Measurements from ENCODE around the gene TXNL4A. TPM values are rescaled to one million over a fixed set of nuclear protein-coding genes. Genes with fewer than 3 reads are reported as not detected.
"Not testable (repeated sequence)": the region's sequence is repeated elsewhere in the genome, so short reads cannot be mapped to it uniquely, and the experiment has no call there.

The TXNL4A gene
- total RNA-seq, 3 donors from 2014 or later: 211 to 261 (median 247) TPM

GRCh38 chr18:80010551-80010906 is 22.2 kb upstream of the TXNL4A start:
- Mint-ChIP-seq H3K9me3 (peaks cover 20% of the 10 kb centered on the region), H3K36me3 (ENCODE audit: insufficient read depth) (peaks cover 4% of the 10 kb centered on the region), H3K4me3 (no peak overlapping the region), H3K27me3 (ENCODE audit: low read depth) (no peaks in the 10 kb centered on the region), H3K4me1 (ENCODE audit: low read depth) (no peaks in the 10 kb centered on the region)
- DNase-seq (no peak), ATAC-seq (no peak)

- peaks cover 4% of the 10 kb centered on the region for H3K36me3 Mint-ChIP-seq (ENCODE audit: insufficient read depth)
- no peaks in the 10 kb centered on the region for H3K27me3 Mint-ChIP-seq (ENCODE audit: low read depth)
- no peak overlapping the region for H3K4me3 Mint-ChIP-seq
- no peak for ATAC-seq
- H3K4me1 Mint-ChIP-seq (ENCODE audit: low read depth): no peaks in the 10 kb centered on the region
- no peak for DNase-seq
- H3K9me3 Mint-ChIP-seq: peaks cover 20% of the 10 kb centered on the region
Observed at GRCh38 chr18:80009661-80010550, 21.5 kb upstream of the TXNL4A start.

- no peak overlapping the region for H3K4me3 Mint-ChIP-seq
- no peak for DNase-seq
- peaks cover 12% of the 10 kb centered on the region for H3K9me3 Mint-ChIP-seq
- H3K4me1 Mint-ChIP-seq (ENCODE audit: low read depth): no peaks in the 10 kb centered on the region
- no peaks in the 10 kb centered on the region for H3K27me3 Mint-ChIP-seq (ENCODE audit: low read depth)
- no peak for ATAC-seq
- peaks cover 5% of the 10 kb centered on the region for H3K36me3 Mint-ChIP-seq (ENCODE audit: insufficient read depth)
Observed at GRCh38 chr18:80006724-80007123, 18.4 kb upstream of the TXNL4A start.

GRCh38 chr18:80004600-80005342 is 16.4 kb upstream of the TXNL4A start:
- Mint-ChIP-seq H3K27me3 (ENCODE audit: low read depth) (no peaks in the 10 kb centered on the region), H3K4me1 (ENCODE audit: low read depth) (no peaks in the 10 kb centered on the region), H3K4me3 (no peak overlapping the region), H3K36me3 (ENCODE audit: insufficient read depth) (peaks cover 6% of the 10 kb centered on the region), H3K9me3 (peaks cover 15% of the 10 kb centered on the region)
- ATAC-seq (no peak), DNase-seq (no peak)

GRCh38 chr18:80002468-80002867 is 14.1 kb upstream of the TXNL4A start:
- Mint-ChIP-seq H3K4me1 (ENCODE audit: low read depth) (no peaks in the 10 kb centered on the region), H3K9me3 (peaks cover 13% of the 10 kb centered on the region), H3K4me3 (no peak overlapping the region), H3K36me3 (ENCODE audit: insufficient read depth) (peaks cover 8% of the 10 kb centered on the region), H3K27me3 (ENCODE audit: low read depth) (no peaks in the 10 kb centered on the region)
- ATAC-seq (no peak), DNase-seq (no peak)

- DNase-seq (no peak), ATAC-seq (no peak)
- Mint-ChIP-seq H3K4me1 (ENCODE audit: low read depth) (no peaks in the 10 kb centered on the region), H3K36me3 (ENCODE audit: insufficient read depth) (peaks cover 8% of the 10 kb centered on the region), H3K4me3 (no peak overlapping the region), H3K27me3 (ENCODE audit: low read depth) (no peaks in the 10 kb centered on the region), H3K9me3 (peaks cover 13% of the 10 kb centered on the region)
Observed at GRCh38 chr18:80000877-80001276, 12.5 kb upstream of the TXNL4A start.

GRCh38 chr18:79999701-80000100 is 11.3 kb upstream of the TXNL4A start:
- not testable (repeated sequence) for H3K36me3 Mint-ChIP-seq (ENCODE audit: insufficient read depth); H3K27me3 Mint-ChIP-seq (ENCODE audit: low read depth); DNase-seq; H3K4me3 Mint-ChIP-seq; H3K4me1 Mint-ChIP-seq (ENCODE audit: low read depth)
- ATAC-seq: peak in 1 of 2 donors; percentile 50
- H3K9me3 Mint-ChIP-seq: peaks cover 13% of the 10 kb centered on the region

- Mint-ChIP-seq H3K4me1 (ENCODE audit: low read depth) (peaks cover 10% of the 10 kb centered on the region), H3K36me3 (ENCODE audit: insufficient read depth) (peaks cover 1% of the 10 kb centered on the region), H3K27me3 (ENCODE audit: low read depth) (no peaks in the 10 kb centered on the region), H3K4me3 (no peak overlapping the region), H3K9me3 (no peaks in the 10 kb centered on the region)
- DNase-seq (no peak), ATAC-seq (no peak)
Observed at GRCh38 chr18:79991494-79991893, 3.1 kb upstream of the TXNL4A start.

GRCh38 chr18:79989195-79989497 is 783 bp upstream of the TXNL4A start:
- H3K4me1 Mint-ChIP-seq (ENCODE audit: low read depth): peaks cover 28% of the 10 kb centered on the region
- H3K9me3 Mint-ChIP-seq: no peaks in the 10 kb centered on the region
- H3K4me3 Mint-ChIP-seq: peak overlapping the region; percentile 96
- H3K36me3 Mint-ChIP-seq (ENCODE audit: insufficient read depth): peaks cover 15% of the 10 kb centered on the region
- no peak for ATAC-seq
- DNase-seq: no peak
- H3K27me3 Mint-ChIP-seq (ENCODE audit: low read depth): no peaks in the 10 kb centered on the region

GRCh38 chr18:79988071-79988450 is 302 bp downstream of the TXNL4A start:
- DNase-seq (peak; percentile 42), ATAC-seq (peak; percentile 74 to 76)
- Mint-ChIP-seq H3K4me1 (ENCODE audit: low read depth) (peaks cover 39% of the 10 kb centered on the region), H3K9me3 (no peaks in the 10 kb centered on the region), H3K4me3 (peak overlapping the region; percentile 96), H3K27me3 (ENCODE audit: low read depth) (no peaks in the 10 kb centered on the region), H3K36me3 (ENCODE audit: insufficient read depth) (peaks cover 19% of the 10 kb centered on the region)

GRCh38 chr18:79987566-79987965 is 797 bp downstream of the TXNL4A start:
- Mint-ChIP-seq H3K4me3 (peak overlapping the region; percentile 96), H3K36me3 (ENCODE audit: insufficient read depth) (peaks cover 19% of the 10 kb centered on the region), H3K4me1 (ENCODE audit: low read depth) (peaks cover 44% of the 10 kb centered on the region), H3K9me3 (no peaks in the 10 kb centered on the region), H3K27me3 (ENCODE audit: low read depth) (no peaks in the 10 kb centered on the region)
- ATAC-seq: no peak
- no peak for DNase-seq

GRCh38 chr18:79986726-79987125 is 1.6 kb downstream of the TXNL4A start:
- DNase-seq (no peak), ATAC-seq (no peak)
- Mint-ChIP-seq H3K4me1 (ENCODE audit: low read depth) (peaks cover 52% of the 10 kb centered on the region), H3K27me3 (ENCODE audit: low read depth) (no peaks in the 10 kb centered on the region), H3K4me3 (peak overlapping the region; percentile 96), H3K9me3 (no peaks in the 10 kb centered on the region), H3K36me3 (ENCODE audit: insufficient read depth) (peaks cover 22% of the 10 kb centered on the region)

GRCh38 chr18:79985172-79985571 is 3.2 kb downstream of the TXNL4A start:
- no peak overlapping the region for H3K4me3 Mint-ChIP-seq
- H3K36me3 Mint-ChIP-seq (ENCODE audit: insufficient read depth): peaks cover 23% of the 10 kb centered on the region
- no peaks in the 10 kb centered on the region for H3K27me3 Mint-ChIP-seq (ENCODE audit: low read depth)
- no peaks in the 10 kb centered on the region for H3K9me3 Mint-ChIP-seq
- peaks cover 64% of the 10 kb centered on the region for H3K4me1 Mint-ChIP-seq (ENCODE audit: low read depth)
- ATAC-seq: no peak
- no peak for DNase-seq

- Mint-ChIP-seq H3K36me3 (ENCODE audit: insufficient read depth) (peaks cover 29% of the 10 kb centered on the region), H3K9me3 (no peaks in the 10 kb centered on the region), H3K4me3 (peak overlapping the region; percentile 7), H3K27me3 (ENCODE audit: low read depth) (no peaks in the 10 kb centered on the region), H3K4me1 (ENCODE audit: low read depth) (peaks cover 73% of the 10 kb centered on the region)
- DNase-seq (no peak), ATAC-seq (no peak)
Observed at GRCh38 chr18:79983793-79984192, 4.6 kb downstream of the TXNL4A start.

- Mint-ChIP-seq H3K9me3 (no peaks in the 10 kb centered on the region), H3K4me3 (no peak overlapping the region), H3K36me3 (ENCODE audit: insufficient read depth) (peaks cover 29% of the 10 kb centered on the region), H3K4me1 (ENCODE audit: low read depth) (peaks cover 73% of the 10 kb centered on the region), H3K27me3 (ENCODE audit: low read depth) (no peaks in the 10 kb centered on the region)
- no peak for ATAC-seq
- no peak for DNase-seq
Observed at GRCh38 chr18:79983253-79983652, 5.1 kb downstream of the TXNL4A start.

All from activated T-cell treated with anti-CD3 and anti-CD28 coated beads, Interleukin-2, amount 50 U/mL, for 4 hours (primary cell).